HG03439 (cell line): ENCODE results near the gene CPVL.

Source experiments
- ATAC-seq: cut with Tn5 transposase; IDR thresholded peaks from one replicate; pipeline ENCODE4 v1.9.1; 2021; ENCODE audit warnings: mild to moderate bottlenecking, moderate library complexity; ENCODE audit not compliant: unreplicated experiment

Gene CPVL

DNA sequence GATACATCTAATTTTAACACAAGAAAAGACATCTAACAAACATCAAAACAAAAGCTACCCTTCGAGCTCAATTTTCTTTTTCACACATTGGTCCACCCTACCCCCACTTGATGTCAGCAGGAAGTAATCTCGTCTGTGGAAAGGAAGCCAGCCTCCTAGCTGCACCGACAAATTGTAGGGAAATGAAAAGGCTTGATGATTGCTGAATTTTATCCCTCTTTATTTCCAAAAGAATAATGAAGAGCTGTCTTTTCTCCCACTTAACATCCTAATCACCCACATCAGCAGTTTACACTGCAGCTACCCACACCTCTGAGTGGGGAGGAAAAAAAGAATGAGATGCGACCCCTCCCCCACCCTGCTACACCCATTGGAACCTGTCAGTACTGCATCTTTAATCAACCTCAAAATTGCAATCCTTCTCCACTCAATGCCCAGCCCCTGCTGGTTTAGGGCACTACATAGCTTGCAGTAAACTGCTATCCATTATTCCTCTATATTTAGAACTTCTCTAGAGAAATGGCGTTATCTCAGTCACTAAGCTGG lies 10.6 kb upstream of the CPVL start:
- no peak for ATAC-seq

DNA sequence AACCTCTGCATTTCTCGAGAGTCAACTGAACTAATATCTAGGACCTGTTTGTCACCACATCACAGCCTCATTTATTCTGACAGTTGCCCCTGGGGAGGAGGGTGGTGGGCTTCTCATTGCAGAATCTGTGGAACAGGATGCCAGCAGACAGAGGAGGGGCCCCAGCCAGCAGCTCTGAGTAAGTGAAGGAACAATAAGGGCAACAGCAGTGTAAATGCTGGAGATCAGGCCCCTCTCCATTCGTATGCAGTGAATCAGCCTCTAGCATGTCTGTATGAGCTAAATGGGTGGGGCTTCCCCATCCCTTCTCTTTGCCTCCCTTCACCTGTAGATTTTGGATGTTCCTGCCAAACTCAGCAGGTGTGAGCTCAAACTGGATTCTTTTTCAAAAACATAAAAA lies 7.7 kb upstream of the CPVL start:
- no peak for ATAC-seq

- ATAC-seq: no peak
Observed at GRCh38 chr7:29150856-29151255, 4.5 kb upstream of the CPVL start.

- ATAC-seq: no peak
Observed at GRCh38 chr7:29149036-29149435, 2.7 kb upstream of the CPVL start.

- ATAC-seq: no peak
Observed at GRCh38 chr7:29147821-29148220, 1.5 kb upstream of the CPVL start.

GRCh38 chr7:29146888-29147609 lies 712 bp upstream of the CPVL start:
- ATAC-seq: no peak

DNA sequence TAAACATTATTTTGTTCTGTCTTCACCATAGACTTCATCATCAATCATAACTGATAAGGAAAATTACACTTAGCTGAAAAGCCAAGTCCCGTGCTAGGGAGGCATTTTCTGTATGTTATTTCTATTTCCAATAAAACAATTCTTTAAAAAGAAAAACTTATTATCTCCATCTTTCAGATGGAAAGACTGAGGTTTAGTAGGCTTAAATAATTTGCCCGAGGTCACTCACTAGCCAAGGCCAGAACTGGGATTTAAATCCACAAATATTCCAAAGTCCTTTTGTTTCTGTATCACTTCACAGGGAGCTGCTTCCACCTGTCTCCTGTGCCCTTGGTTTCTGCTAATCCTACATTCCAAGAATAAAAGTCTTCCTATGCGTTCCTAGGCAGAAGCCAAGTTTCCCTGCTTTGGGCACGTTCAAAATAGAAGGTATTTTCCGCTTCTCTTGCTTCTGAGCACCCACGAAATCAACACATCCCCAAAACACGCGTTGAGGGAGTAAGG lies 732 bp downstream of the CPVL start:
- no peak for ATAC-seq

DNA sequence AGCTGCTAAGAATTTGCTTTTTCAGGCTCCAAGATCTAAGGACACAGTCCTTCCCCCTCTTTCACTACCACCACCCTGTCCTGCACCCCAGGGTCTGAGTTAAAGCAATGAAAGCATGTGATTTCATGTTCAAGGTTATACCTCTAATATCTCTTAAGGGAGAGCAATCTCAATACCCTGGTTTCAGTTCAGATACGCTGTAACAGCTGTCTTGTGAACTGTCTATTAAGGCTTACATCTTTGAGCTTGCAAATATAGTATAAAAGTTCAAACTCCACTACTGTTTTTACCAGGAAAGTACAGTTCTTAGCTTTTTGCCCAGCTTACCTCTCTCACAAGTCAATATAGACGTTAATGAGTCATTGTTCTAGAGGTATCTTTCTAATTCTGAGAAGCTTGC lies 2.6 kb downstream of the CPVL start:
- no peak for ATAC-seq

GRCh38 chr7:29142021-29142727 lies 4.2 kb downstream of the CPVL start:
- ATAC-seq: no peak

DNA sequence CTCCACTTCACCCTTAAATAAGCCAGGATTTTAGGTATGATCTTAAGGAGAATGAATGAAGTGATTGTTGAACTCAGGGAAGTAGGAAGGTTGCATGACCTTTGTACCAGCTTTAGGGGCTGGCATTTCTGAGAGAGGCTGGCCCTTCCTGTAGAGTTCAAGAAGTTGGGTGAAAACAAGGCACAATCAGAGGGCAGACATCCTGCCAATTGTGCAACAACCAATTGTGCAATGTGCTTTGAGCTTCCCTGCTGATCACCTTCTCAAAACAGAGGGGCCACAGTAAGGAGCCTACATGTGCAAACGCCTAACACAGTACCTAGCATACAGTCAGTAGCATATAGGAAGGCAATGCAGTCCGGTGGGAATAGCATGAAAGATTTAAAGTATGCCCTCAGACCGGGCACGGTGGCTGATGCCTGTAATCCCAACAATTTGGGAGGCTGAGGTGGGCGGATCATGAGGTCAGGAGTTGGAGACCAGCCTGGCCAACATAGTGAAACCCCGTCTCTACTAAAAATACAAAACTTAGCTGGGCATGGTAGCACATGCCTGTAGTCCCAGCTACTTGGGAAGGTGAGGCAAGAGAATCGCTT lies 5.4 kb downstream of the CPVL start:
- ATAC-seq: no peak

DNA sequence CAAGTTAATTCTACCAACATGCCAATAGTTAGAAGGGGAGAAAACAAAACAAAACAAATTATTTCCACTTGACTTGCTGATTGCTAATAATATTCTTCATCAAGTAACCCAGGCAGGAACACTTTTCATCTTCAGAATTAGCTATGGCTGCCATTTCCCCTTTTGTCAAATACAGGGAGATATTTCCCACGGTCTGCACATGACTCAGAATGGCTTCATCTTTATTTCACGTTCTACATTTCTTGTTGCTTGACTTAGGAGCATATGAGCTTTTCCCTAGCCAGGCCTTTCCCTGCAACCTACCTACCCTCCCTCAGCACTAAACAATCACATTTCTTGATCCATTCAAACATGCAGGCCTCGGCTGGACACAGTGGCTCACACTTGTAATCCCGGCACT lies 6.5 kb downstream of the CPVL start:
- no peak for ATAC-seq

- no peak for ATAC-seq
Observed at GRCh38 chr7:29139191-29139590, 7.1 kb downstream of the CPVL start.

GRCh38 chr7:29138588-29138987 lies 7.7 kb downstream of the CPVL start:
- ATAC-seq: no peak

GRCh38 chr7:29135846-29136245 lies 10.5 kb downstream of the CPVL start:
- ATAC-seq: no peak

DNA sequence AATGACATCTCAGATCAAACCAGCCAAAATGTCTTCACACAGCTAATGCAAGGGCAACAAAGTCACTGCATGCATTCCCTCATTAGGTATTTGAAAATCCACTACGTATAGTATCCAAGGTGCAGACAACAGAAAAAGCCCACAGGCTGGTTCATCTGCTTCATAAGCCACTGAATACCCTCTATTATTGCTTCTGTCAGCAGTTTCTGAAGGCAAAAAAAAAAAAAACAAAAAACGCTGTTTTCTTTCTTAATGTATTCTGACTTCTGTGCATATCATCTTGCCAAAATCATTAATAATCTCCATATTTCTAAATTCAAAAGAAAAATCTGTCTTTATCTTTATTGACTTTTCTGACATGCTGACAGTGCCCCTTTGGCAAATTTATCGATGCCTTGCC lies 13.4 kb downstream of the CPVL start:
- ATAC-seq: no peak

- no peak for ATAC-seq
Observed at GRCh38 chr7:29131678-29132077, 14.7 kb downstream of the CPVL start.

GRCh38 chr7:29130096-29130495 lies 16.2 kb downstream of the CPVL start:
- no peak for ATAC-seq

DNA sequence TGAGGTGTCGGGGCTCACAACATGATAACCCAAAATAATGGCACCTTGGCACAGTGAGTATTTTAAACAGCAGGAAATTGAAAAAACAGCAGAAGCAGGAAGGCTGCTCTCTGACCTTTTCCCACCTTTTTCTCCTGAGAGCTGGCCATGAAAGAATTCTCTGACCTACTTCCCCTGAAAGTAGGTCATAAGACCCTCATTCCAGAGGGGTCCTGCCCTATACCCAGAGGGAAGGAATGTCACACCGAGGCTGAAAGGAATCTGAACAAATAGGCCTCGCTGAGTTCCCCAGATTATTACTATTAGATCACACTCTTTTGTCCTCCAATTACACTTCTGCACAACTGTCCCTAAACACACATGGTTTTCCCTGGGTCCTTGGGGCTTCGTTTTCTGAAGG lies 18.8 kb downstream of the CPVL start:
- no peak for ATAC-seq

DNA sequence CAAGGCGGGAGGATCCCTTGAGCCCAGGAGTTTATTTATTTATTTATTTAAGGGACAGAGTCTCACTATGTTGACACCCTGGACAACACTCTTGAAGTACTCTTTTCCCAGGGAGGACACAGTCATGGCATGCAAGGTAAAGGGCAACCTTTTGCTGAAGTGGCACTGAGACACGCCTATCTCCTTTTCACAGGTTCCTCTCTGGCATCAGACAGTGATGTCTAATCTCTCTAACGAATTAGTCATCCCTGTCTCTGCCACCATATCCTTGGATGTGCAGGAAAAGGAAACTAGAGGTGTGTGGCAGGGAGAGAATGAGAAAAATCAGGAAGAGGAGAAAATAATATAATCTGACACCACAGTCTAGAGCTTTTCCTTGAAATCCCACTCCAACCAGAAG lies 19.5 kb downstream of the CPVL start:
- ATAC-seq: no peak

GRCh38 chr7:29123626-29124190 lies 22.6 kb downstream of the CPVL start:
- no peak for ATAC-seq

DNA sequence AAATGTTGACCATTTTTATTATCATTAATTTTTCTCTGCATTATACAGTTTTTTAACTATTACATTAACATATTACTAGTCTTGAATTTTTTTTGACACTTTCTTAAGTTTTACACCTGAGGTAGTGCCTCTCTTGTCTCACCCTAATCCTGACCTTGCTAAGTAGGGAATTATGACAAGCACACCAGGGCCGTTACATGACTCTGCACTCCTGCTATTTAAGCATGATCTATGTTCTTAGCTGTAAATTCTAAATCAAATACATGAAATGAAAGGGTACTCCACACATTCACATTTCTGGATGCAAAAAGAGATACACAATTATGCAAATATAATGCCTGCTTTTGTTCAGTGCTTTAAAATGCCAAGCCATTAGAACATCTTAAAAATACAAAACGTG lies 23.6 kb downstream of the CPVL start:
- ATAC-seq: no peak

DNA sequence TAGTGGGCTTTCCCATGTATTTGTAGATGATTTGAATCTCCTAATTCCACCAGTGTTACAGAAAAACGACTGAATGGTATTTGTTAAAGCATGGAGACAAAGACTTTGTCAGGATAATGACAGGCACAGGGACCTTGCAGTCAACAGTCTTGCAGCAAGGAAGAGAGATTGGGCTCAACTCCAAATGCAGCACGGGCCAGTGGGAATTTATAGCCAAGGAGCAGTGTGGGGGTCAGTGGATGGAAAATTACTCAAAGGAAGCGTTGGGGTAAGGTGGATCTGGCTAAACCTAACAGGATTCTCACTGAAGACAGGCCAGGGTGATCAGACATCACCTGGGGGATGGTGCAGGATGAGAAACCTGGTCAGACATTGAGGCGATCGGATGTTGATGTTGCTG lies 24.3 kb downstream of the CPVL start:
- no peak for ATAC-seq
